GM12874 (cell line): ENCODE measurements around the gene RASGRF1.

Experiments used
- CTCF ChIP-seq: IDR thresholded peaks from 2 replicates; pipeline ENCODE4 v1.5.1; 2011; ENCODE audit warnings: low read depth, mild to moderate bottlenecking, control low read depth, low read length, moderate library complexity; ENCODE audit not compliant: insufficient read depth

RASGRF1 gene

GRCh38 chr15:79053894-79054293, 36.7 kb downstream of the RASGRF1 start:
- no peak for TF ChIP-seq CTCF

GRCh38 chr15:79051941-79052731, 38.4 kb downstream of the RASGRF1 start:
- TF ChIP-seq CTCF: no peak

GRCh38 chr15:79051029-79051428, 39.6 kb downstream of the RASGRF1 start:
- TF ChIP-seq CTCF: no peak

GRCh38 chr15:79050341-79050740, 40.2 kb downstream of the RASGRF1 start:
- no peak for TF ChIP-seq CTCF

GRCh38 chr15:79049416-79049815, 41.2 kb downstream of the RASGRF1 start:
- no peak for TF ChIP-seq CTCF

- TF ChIP-seq CTCF: no peak
Measured at GRCh38 chr15:79047676-79048439, 42.7 kb downstream of the RASGRF1 start.

GRCh38 chr15:79046691-79047404, 43.7 kb downstream of the RASGRF1 start:
- TF ChIP-seq CTCF: no peak
